Stimulated activated CD8-positive, alpha-beta memory T cell treated with anti-CD3 and anti-CD28 coated beads, Interleukin-7, amount 100 ng/mL, for 1 hour (primary cell): Measurements from ENCODE around the gene RDH5.

Experiments used
- DNase-seq, 2 donors: peaks; one replicate each; pipeline ENCODE4 v3.0.0-alpha.2; 2020; ENCODE audit warnings: low read depth in 2 of 2

The RDH5 gene

GRCh38 chr12:55720071-55720564 lies at the start of gene RDH5:
RDH5 (plus strand) TSS chr12:55720393; CDS start chr12:55721185, 792 bp downstream.
- no peak for DNase-seq

GRCh38 chr12:55671746-55672145 lies 48.4 kb upstream of the RDH5 start:
- no peak for DNase-seq

- no peak for DNase-seq
Measured at GRCh38 chr12:55673638-55674037, 46.6 kb upstream of the RDH5 start.

GRCh38 chr12:55675666-55676065 lies 44.5 kb upstream of the RDH5 start:
- DNase-seq, result no peak

GRCh38 chr12:55676707-55677106 lies 43.5 kb upstream of the RDH5 start:
- no peak for DNase-seq

- DNase-seq, result no peak
Measured at GRCh38 chr12:55679691-55680090, 40.5 kb upstream of the RDH5 start.

- no peak for DNase-seq
Measured at GRCh38 chr12:55681142-55682077, 38.8 kb upstream of the RDH5 start.

GRCh38 chr12:55682087-55682796 lies 38.0 kb upstream of the RDH5 start:
- no peak for DNase-seq

GRCh38 chr12:55683676-55684075 lies 36.5 kb upstream of the RDH5 start:
- DNase-seq, result no peak

GRCh38 chr12:55684761-55685370 lies 35.3 kb upstream of the RDH5 start:
- DNase-seq, result no peak

GRCh38 chr12:55685671-55686070 lies 34.5 kb upstream of the RDH5 start:
- DNase-seq, result no peak

GRCh38 chr12:55686366-55687010 lies 33.7 kb upstream of the RDH5 start:
- no peak for DNase-seq

- no peak for DNase-seq
Measured at GRCh38 chr12:55687746-55688145, 32.4 kb upstream of the RDH5 start.

- DNase-seq, result no peak
Measured at GRCh38 chr12:55688716-55689655, 31.2 kb upstream of the RDH5 start.

- DNase-seq, result no peak
Measured at GRCh38 chr12:55692631-55693322, 27.4 kb upstream of the RDH5 start.

GRCh38 chr12:55693323-55694187 lies 26.6 kb upstream of the RDH5 start:
- DNase-seq, result no peak

- no peak for DNase-seq
Measured at GRCh38 chr12:55694188-55694515, 26.0 kb upstream of the RDH5 start.

GRCh38 chr12:55694651-55695050 lies 25.5 kb upstream of the RDH5 start:
- DNase-seq, result no peak

- DNase-seq, result no peak
Measured at GRCh38 chr12:55695349-55695748, 24.8 kb upstream of the RDH5 start.
